H9 (cell line): Measurements from ENCODE around the gene SEC14L5. TPM values are rescaled to one million over a fixed set of nuclear protein-coding genes. Genes with fewer than 3 reads are reported as not detected.

Source experiments
- DNase-seq: peaks from one replicate; pipeline ENCODE4 v3.0.0-alpha.2; 2017
- H2AFZ ChIP-seq: one replicate; pipeline ENCODE4 v1.6.1; 2013; ENCODE audit warnings: mild to moderate bottlenecking, low read length, control low read depth, moderate library complexity
- H2AK5ac ChIP-seq: 2 replicates; pipeline ENCODE4 v1.6.1; 2013; ENCODE audit warnings: low read length, control low read depth, mixed read lengths; ENCODE audit not compliant: insufficient read length
- H2BK120ac ChIP-seq: one replicate; pipeline ENCODE4 v1.6.1; 2013; ENCODE audit warnings: low read depth, mild to moderate bottlenecking, low read length, control low read depth, inconsistent platforms; ENCODE audit not compliant: poor library complexity, severe bottlenecking
- H2BK12ac ChIP-seq: 2 replicates; pipeline ENCODE4 v1.6.1; 2013; ENCODE audit warnings: low read length, control low read depth, mixed read lengths, low read depth; ENCODE audit not compliant: insufficient read length
- H2BK15ac ChIP-seq: 2 replicates; pipeline ENCODE4 v1.6.1; 2013; ENCODE audit warnings: low read depth, low read length, control low read depth
- H2BK20ac ChIP-seq: one replicate; pipeline ENCODE4 v1.6.1; 2013; ENCODE audit warnings: low read depth, mild to moderate bottlenecking, low read length, control low read depth, inconsistent platforms; ENCODE audit not compliant: poor library complexity, severe bottlenecking
- H2BK5ac ChIP-seq: 2 replicates; pipeline ENCODE4 v1.6.1; 2013; ENCODE audit warnings: low read length, control low read depth, mixed read lengths; ENCODE audit not compliant: insufficient read length
- H3K14ac ChIP-seq: 2 replicates; pipeline ENCODE4 v1.6.1; 2013; ENCODE audit warnings: low read length, control low read depth; ENCODE audit not compliant: insufficient read depth
- H3K18ac ChIP-seq: 2 replicates; pipeline ENCODE4 v1.6.1; 2013; ENCODE audit warnings: low read depth, mild to moderate bottlenecking, mixed read lengths, low read length, control low read depth; ENCODE audit not compliant: insufficient read length
- H3K23ac ChIP-seq: 2 replicates; pipeline ENCODE4 v1.6.1; 2013; ENCODE audit warnings: low read length, control low read depth, mixed read lengths, low read depth; ENCODE audit not compliant: insufficient read length
- H3K23me2 ChIP-seq: 2 replicates; pipeline ENCODE4 v1.6.1; 2013; ENCODE audit warnings: low read depth, mild to moderate bottlenecking, mixed read lengths, low read length, control low read depth; ENCODE audit not compliant: insufficient read length, poor library complexity, severe bottlenecking
- H3K27ac ChIP-seq: 2 replicates; pipeline ENCODE4 v1.5.1; 2013; ENCODE audit warnings: low read length, control low read depth, mixed read lengths, low read depth; ENCODE audit not compliant: insufficient read length
- H3K27me3 ChIP-seq: 2 replicates; pipeline ENCODE4 v1.6.1; 2013; ENCODE audit warnings: low read length, control low read depth, inconsistent platforms; ENCODE audit not compliant: insufficient read depth
- H3K4ac ChIP-seq: 2 replicates; pipeline ENCODE4 v1.6.1; 2013; ENCODE audit warnings: low read depth, mild to moderate bottlenecking, control low read depth, inconsistent platforms, low read length, moderate library complexity
- H3K4me1 ChIP-seq: 2 replicates; pipeline ENCODE4 v1.6.1; 2013; ENCODE audit warnings: low read length, control low read depth, inconsistent platforms; ENCODE audit not compliant: insufficient read depth
- H3K4me2 ChIP-seq: 2 replicates; pipeline ENCODE4 v1.6.1; 2013; ENCODE audit warnings: low read length, control low read depth, mixed read lengths; ENCODE audit not compliant: insufficient read length, insufficient read depth
- H3K56ac ChIP-seq: 2 replicates; pipeline ENCODE4 v1.6.1; 2013; ENCODE audit warnings: low read depth, mild to moderate bottlenecking, mixed read lengths, low read length, control low read depth; ENCODE audit not compliant: insufficient read length
- H3K79me1 ChIP-seq: 2 replicates; pipeline ENCODE4 v1.6.1; 2013; ENCODE audit warnings: low read depth, mild to moderate bottlenecking, moderate library complexity, low read length, control low read depth, inconsistent platforms; ENCODE audit not compliant: insufficient read depth, poor library complexity, severe bottlenecking
- H3K79me2 ChIP-seq: 2 replicates; pipeline ENCODE4 v1.6.1; 2013; ENCODE audit warnings: low read length, control low read depth, inconsistent platforms; ENCODE audit not compliant: insufficient read depth
- H3K9ac ChIP-seq: 2 replicates; pipeline ENCODE4 v1.6.1; 2013; ENCODE audit warnings: low read length, control low read depth, mixed read lengths; ENCODE audit not compliant: insufficient read length; ENCODE audit errors: extremely low read depth
- H3K9me3 ChIP-seq: one replicate; pipeline ENCODE4 v1.6.1; 2013; ENCODE audit warnings: low read depth, low read length, inconsistent platforms; ENCODE audit not compliant: control insufficient read depth
- H3T11ph ChIP-seq: one replicate; pipeline ENCODE4 v1.6.1; 2013; ENCODE audit warnings: mild to moderate bottlenecking, low read length, control low read depth, inconsistent platforms
- H4K20me1 ChIP-seq: one replicate; pipeline ENCODE4 v1.6.1; 2013; ENCODE audit not compliant: control insufficient read depth, insufficient read length, insufficient read depth
- H4K5ac ChIP-seq: 2 replicates; pipeline ENCODE4 v1.6.1; 2013; ENCODE audit warnings: low read depth, mild to moderate bottlenecking, mixed read lengths, low read length, control low read depth; ENCODE audit not compliant: insufficient read length
- H4K8ac ChIP-seq: replicated peaks from 2 replicates; pipeline ENCODE4 v1.6.1; 2013; ENCODE audit warnings: low read length, control low read depth, mixed read lengths, low read depth; ENCODE audit not compliant: insufficient read length
- H4K91ac ChIP-seq: 2 replicates; pipeline ENCODE4 v1.6.1; 2013; ENCODE audit warnings: low read depth, mild to moderate bottlenecking, moderate library complexity, mixed read lengths, low read length, control low read depth; ENCODE audit not compliant: insufficient read length
- H3K27ac Mint-ChIP-seq, 3 experiments: 2 replicates in 2 of 3; 3 replicates in 1 of 3; pipeline ENCODE4 v1.8.0; 2020 to 2021; ENCODE audit warnings: mixed read lengths in 3 of 3, mild to moderate bottlenecking in 1 of 3, moderate library complexity in 1 of 3
- H3K27me3 Mint-ChIP-seq: 2 replicates; pipeline ENCODE4 v1.8.0; 2021; ENCODE audit warnings: low read depth, mild to moderate bottlenecking, moderate library complexity, mixed read lengths
- H3K36me3 Mint-ChIP-seq, 3 experiments: 2 replicates in 2 of 3; 3 replicates in 1 of 3; pipeline ENCODE4 v1.8.0; 2020 to 2021; ENCODE audit warnings: low read depth in 3 of 3, mixed read lengths in 3 of 3; ENCODE audit not compliant: insufficient read depth in 1 of 3
- H3K4me1 Mint-ChIP-seq, 2 experiments: 2 replicates each; pipeline ENCODE4 v1.8.0; 2020; ENCODE audit warnings: mixed read lengths in 2 of 2
- H3K4me3 Mint-ChIP-seq, 2 experiments: 2 replicates in 1 of 2; 3 replicates in 1 of 2; pipeline ENCODE4 v1.8.0; 2020 to 2021; ENCODE audit warnings: mild to moderate bottlenecking in 2 of 2, mixed read lengths in 2 of 2, moderate library complexity in 1 of 2
- H3K9me3 Mint-ChIP-seq, 2 experiments: 2 replicates in 1 of 2; 3 replicates in 1 of 2; pipeline ENCODE4 v1.8.0; 2020; ENCODE audit warnings: mild to moderate bottlenecking in 2 of 2, mixed read lengths in 2 of 2, moderate library complexity in 1 of 2
- CTCF ChIP-seq: fragments of 200-600 bp; sonication (generic); conservative IDR thresholded peaks from 3 replicates; pipeline ENCODE4 v1.8.0; 2021; ENCODE audit warnings: antibody characterized with exemption, mild to moderate bottlenecking
- WGBS: extraction: QIAGEN DNeasy Blood & Tissue Kit; methylation state at CpG from one replicate; pipeline ENCODE4 v1.1.7; 2013; ENCODE audit warnings: missing lambda C conversion rate, low lambda C conversion rate, mixed read lengths; ENCODE audit not compliant: insufficient read length; ENCODE audit errors: extremely low coverage; 5-methylcytosine and 5-hydroxymethylcytosine counted together
- total RNA-seq: library from RNA; stranded (reverse); gene quantifications from 2 replicates; pipeline ENCODE4 v1.2.1, GENCODE V29; 2021

Gene SEC14L5
- total RNA-seq, 1 experiment from 2014 or later: 4.1 TPM

GRCh38 chr16:4976611-4977145, 18.5 kb downstream of the SEC14L5 start:
- Mint-ChIP-seq H3K4me1 (peaks cover 0 to 7% of the 10 kb centered on the region in 2 experiments; a peak in 3 of 4 replicates), H3K4me3 (no peak overlapping the region), H3K27ac (no peak overlapping the region), H3K36me3 (no peaks in the 10 kb centered on the region), H3K27me3 (peaks cover 7% of the 10 kb centered on the region), H3K9me3 (no peaks in the 10 kb centered on the region; a peak in 1 of 5 replicates)
- no peak overlapping the region for H4K8ac ChIP-seq
- H2AK5ac ChIP-seq: no peak overlapping the region
- H3K14ac ChIP-seq: no peak overlapping the region
- H2AFZ ChIP-seq: no peak overlapping the region
- no peaks in the 10 kb centered on the region for H3K79me1 ChIP-seq
- H3T11ph ChIP-seq: no peak overlapping the region
- no peak overlapping the region for H3K4ac ChIP-seq
- no peaks in the 10 kb centered on the region for H3K9me3 ChIP-seq
- H3K56ac ChIP-seq: no peak overlapping the region
- H3K4me1 ChIP-seq: no peaks in the 10 kb centered on the region
- no peak for TF ChIP-seq CTCF
- no peak overlapping the region for H4K5ac ChIP-seq
- H2BK12ac ChIP-seq: no peak overlapping the region
- no peak overlapping the region for H3K27ac ChIP-seq
- no peaks in the 10 kb centered on the region for H4K20me1 ChIP-seq
- no peak overlapping the region for H2BK5ac ChIP-seq
- no peak overlapping the region for H2BK20ac ChIP-seq
- no peak overlapping the region for H3K9ac ChIP-seq
- no peak for DNase-seq
- no peak overlapping the region for H3K18ac ChIP-seq
- H3K4me2 ChIP-seq: no peak overlapping the region
- H3K79me2 ChIP-seq: no peaks in the 10 kb centered on the region
- no CpG with 5 or more reads among the region's 5 CpGs for whole genome bisulfite sequencing
- H4K91ac ChIP-seq: no peak overlapping the region
- H2BK120ac ChIP-seq: no peak overlapping the region
- no peak overlapping the region for H2BK15ac ChIP-seq
- H3K23ac ChIP-seq: no peak overlapping the region
- H3K27me3 ChIP-seq: no peaks in the 10 kb centered on the region
- H3K23me2 ChIP-seq: no peaks in the 10 kb centered on the region
